Heart left ventricle (tissue), 16 donors: Measurements from ENCODE around the gene SPATA2. TPM values are rescaled to one million over a fixed set of nuclear protein-coding genes. Genes with fewer than 3 reads are reported as not detected.

Experiments used
- ATAC-seq, 4 donors: fragments of 200-7000 bp; cut with Tn5 transposase; one replicate each; pipeline ENCODE4 v1.9.1; 2020 to 2022; ENCODE audit warnings: moderate library complexity in 4 of 4, mild to moderate bottlenecking in 3 of 4, moderate number of reproducible peaks in 1 of 4
- DNase-seq, 5 donors: peaks; one replicate each; pipeline ENCODE4 v3.0.0-alpha.2; 2020
- H3K27ac ChIP-seq, 12 donors: fragments of 200-600 bp; sonication (generic) in 4 of 12; one replicate each; pipeline versions ENCODE4 v1.5.0 to v1.8.0; 2016 to 2022; ENCODE audit warnings: mild to moderate bottlenecking in 2 of 12
- H3K27me3 ChIP-seq, 9 donors: fragments of 200-600 bp; sonication (generic) in 2 of 9; one replicate each; pipeline versions ENCODE4 v1.5.1 to v1.8.0; 2016 to 2022; ENCODE audit warnings: mild to moderate bottlenecking in 3 of 9
- H3K36me3 ChIP-seq, 9 donors: fragments of 200-600 bp; sonication (generic) in 2 of 9; one replicate each; pipeline versions ENCODE4 v1.5.0 to v1.8.0; 2018 to 2022; ENCODE audit warnings: mild to moderate bottlenecking in 2 of 9
- H3K4me1 ChIP-seq, 12 donors: fragments of 200-600 bp; sonication (generic) in 4 of 12; one replicate each; pipeline versions ENCODE4 v1.5.0 to v1.8.0; 2016 to 2022; ENCODE audit warnings: mild to moderate bottlenecking in 3 of 12
- H3K4me3 ChIP-seq, 12 donors: fragments of 200-600 bp; sonication (generic) in 4 of 12; one replicate each; pipeline versions ENCODE4 v1.5.0 to v1.8.0; 2017 to 2022; ENCODE audit warnings: mild to moderate bottlenecking in 9 of 12, moderate library complexity in 4 of 12
- H3K9me3 ChIP-seq, 12 donors: fragments of 200-600 bp; sonication (generic) in 4 of 12; one replicate each; pipeline versions ENCODE4 v1.5.0 to v1.8.0; 2016 to 2022; ENCODE audit warnings: mild to moderate bottlenecking in 1 of 12
- CTCF ChIP-seq, 12 donors: fragments of 200-600 bp; sonication (generic) in 4 of 12; IDR thresholded peaks; one replicate each; pipeline versions ENCODE4 v1.5.0 to v1.8.0; 2018 to 2022; ENCODE audit warnings: antibody characterized with exemption in 12 of 12, mild to moderate bottlenecking in 5 of 12
- POLR2A ChIP-seq, 2 donors: fragments of 450-650 bp; IDR thresholded peaks; one replicate each; pipeline ENCODE4 v1.6.1; 2017; ENCODE audit warnings: antibody characterized with exemption in 2 of 2, mild to moderate bottlenecking in 2 of 2, moderate library complexity in 2 of 2
- WGBS, 4 donors: extraction: QIAGEN DNeasy Blood & Tissue Kit in 2 of 4; methylation state at CpG; one replicate each; pipeline versions ENCODE4 v1.1.5 to v1.1.7; 2013 to 2018; 5-methylcytosine and 5-hydroxymethylcytosine counted together
- intact Hi-C, 10 donors: fragments of 100-400 bp; cut with DNase I; formaldehyde crosslinking; loops; one replicate each; pipeline versions ENCODE4 v1.11.1 to v1.14.2; 2022
- polyA plus RNA-seq, 2 donors: library from polyadenylated mRNA; stranded (reverse); fragments of 200-250 nt; gene quantifications; one replicate each; pipeline ENCODE4 v1.2.3, GENCODE V29; 2013
- total RNA-seq, 9 donors: library from RNA; depleted of rRNA in 2 of 9; stranded (reverse); fragments of >200 nt in 2 of 9; fragmentation: NEBNext Ultra II Directional in 3 of 9; extraction: Animal tissue kit (Norgen Biotek cat#: 25700) in 3 of 9; gene quantifications; one replicate each; pipeline versions ENCODE4 v1.1.0 to v1.2.4, GENCODE V29; 2016 to 2023
- donor health status: ischemic (EF 13 %, LVEDD 7.1; RV severe dilation, severe dysfunction).
- donor health status: healthy with polysubstance abuse.
- donor health status: DM: no; HTN: yes; CAD: no.
- donor health status: DM: no; HTN: no; CAD: no.
- donor health status: ischemic (EF 25% LVEDD 6.9; RV normal size, moderate dysfunction).
- donor health status: ischemic (EF 25% LVEDD 5.7; RV mildly dilated, moderate dysfunction).
- donor health status: healthy.
- donor health status: DM: yes; HTN: yes; CAD: no.
- donor health status: ischemic (EF 35%, LVEDD 5.7; RV mildly dilated, moderate dysfunction).
- donor health status: nonischemic (EF 11% LVEDD 7.7; RV severe dilation, severe dysfunction).
- donor health status: DM: yes; HTN: yes; CAD: no.
- donor health status: PGD.
- donor health status: ischemic (EF 29% LVEDD 5.4; RV normal size, mild dysfunction).
- donor health status: nonischemic (EF 23%, LVEDD 6.1; RV moderate dilation, normal function).

The SPATA2 gene
- total and polyA plus RNA-seq, 11 donors, result 4.3 to 9.3 (median 7.8) TPM

- no peak for TF ChIP-seq CTCF (IDR thresholded peaks at IDR 0.05)
- TF ChIP-seq POLR2A (IDR thresholded peaks at IDR 0.05), result no peak
- no peaks in the 10 kb centered on the region for H3K9me3 ChIP-seq
- H3K36me3 ChIP-seq, result peaks cover 0 to 89% (median 55%) of the 10 kb centered on the region in 9 donors
- no peak for DNase-seq
- WGBS, 4 donors, result 88 to 90% (median 89%) methylated on average over 6 of the region's 6 CpGs
- peaks cover 0 to 6% (median 0%) of the 10 kb centered on the region in 12 donors for H3K4me1 ChIP-seq
- no peak overlapping the region for H3K4me3 ChIP-seq
- H3K27ac ChIP-seq, result no peak overlapping the region
- ATAC-seq, result no peak
- intact Hi-C loops, result no loop called here
- no peaks in the 10 kb centered on the region for H3K27me3 ChIP-seq
Observed at GRCh38 chr20:49874696-49875095, 40.6 kb downstream of the SPATA2 start.

- 95 to 100% (median 98%) methylated on average over 1 of the region's 1 CpG for WGBS, 4 donors
- intact Hi-C loops, result no loop called here
Observed at GRCh38 chr20:49872056-49872455, 43.3 kb downstream of the SPATA2 start.

GRCh38 chr20:49871391-49871948 is 43.9 kb downstream of the SPATA2 start:
- Histone ChIP-seq H3K4me3 (no peak overlapping the region), H3K9me3 (no peaks in the 10 kb centered on the region), H3K27ac (no peak overlapping the region), H3K36me3 (peaks cover 0 to 88% (median 59%) of the 10 kb centered on the region in 9 donors), H3K27me3 (no peaks in the 10 kb centered on the region), H3K4me1 (peaks cover 0 to 5% (median 0%) of the 10 kb centered on the region in 12 donors)
- intact Hi-C loops, result no loop called here
- no peak for DNase-seq
- WGBS, 4 donors, result 94 to 97% (median 95%) methylated on average over 6 of the region's 6 CpGs
- TF ChIP-seq POLR2A (IDR thresholded peaks at IDR 0.05) (no peak), CTCF (IDR thresholded peaks at IDR 0.05) (no peak)
- ATAC-seq, result no peak

More at GRCh38 chr20:49872056-49872455, 43.3 kb downstream of the SPATA2 start:
- Histone ChIP-seq H3K27ac (no peak overlapping the region), H3K36me3 (peaks cover 0 to 87% (median 56%) of the 10 kb centered on the region in 9 donors), H3K9me3 (no peaks in the 10 kb centered on the region), H3K27me3 (no peaks in the 10 kb centered on the region), H3K4me3 (no peak overlapping the region), H3K4me1 (peaks cover 0 to 6% (median 0%) of the 10 kb centered on the region in 12 donors)
- ATAC-seq, result no peak
- no peak for DNase-seq
- no peak for TF ChIP-seq CTCF (IDR thresholded peaks at IDR 0.05)
- TF ChIP-seq POLR2A (IDR thresholded peaks at IDR 0.05), result no peak

GRCh38 chr20:49870261-49870660 is 45.1 kb downstream of the SPATA2 start:
- DNase-seq (no peak), ATAC-seq (no peak)
- Histone ChIP-seq H3K27me3 (no peaks in the 10 kb centered on the region), H3K4me1 (no peaks in the 10 kb centered on the region), H3K27ac (no peak overlapping the region), H3K36me3 (peaks cover 0 to 86% (median 61%) of the 10 kb centered on the region in 9 donors), H3K9me3 (no peaks in the 10 kb centered on the region), H3K4me3 (no peak overlapping the region)
- 94 to 97% (median 95%) methylated on average over 5 of the region's 5 CpGs for WGBS, 4 donors
- intact Hi-C loops, result no loop called here
- no peak for TF ChIP-seq CTCF (IDR thresholded peaks at IDR 0.05)
- TF ChIP-seq POLR2A (IDR thresholded peaks at IDR 0.05), result no peak
